ENCODE results near the gene JOSD1.

JOSD1 gene

DNA sequence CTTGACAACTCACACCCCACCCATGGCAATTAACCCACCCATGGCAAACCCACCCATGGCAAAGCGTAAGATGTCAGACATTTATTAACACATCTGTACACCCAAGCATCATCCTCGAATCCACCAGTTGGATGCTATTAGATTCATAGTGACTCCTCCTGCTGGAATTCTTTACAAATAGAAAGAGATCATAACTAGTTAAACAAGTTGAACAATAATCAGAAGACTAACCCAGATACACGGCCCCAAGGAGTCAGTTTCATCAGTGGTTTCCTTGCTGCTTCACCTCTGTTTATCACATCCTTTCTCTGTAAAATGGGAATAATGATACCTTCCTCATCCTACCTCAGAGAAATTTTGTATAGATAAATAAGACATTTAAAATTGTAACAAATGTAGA, 10.1 kb upstream of the JOSD1 start:
- DNase-seq, result no peak

GRCh38 chr22:38710351-38710750, 9.6 kb upstream of the JOSD1 start:
- DNase-seq, result no peak

DNA sequence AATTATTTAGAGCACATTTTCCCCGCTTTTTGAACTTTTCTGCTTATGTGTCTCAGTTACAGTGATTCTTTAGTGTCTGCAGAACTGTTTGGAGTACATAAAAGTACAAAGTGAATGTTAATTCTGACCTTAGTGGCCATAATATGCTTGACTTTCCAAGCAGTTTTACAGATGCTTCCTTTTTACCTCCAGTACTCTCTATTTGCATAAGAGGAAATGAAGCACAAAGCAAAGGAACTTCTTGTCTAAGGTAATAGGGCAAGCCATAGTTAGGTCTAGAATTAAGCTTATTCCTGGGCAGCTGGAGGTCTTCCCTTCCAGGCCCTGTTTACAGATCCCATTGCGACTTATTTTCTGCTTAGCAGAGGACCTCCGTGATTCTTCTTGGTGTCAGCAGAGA, 8.6 kb upstream of the JOSD1 start:
- no peak for DNase-seq

DNA sequence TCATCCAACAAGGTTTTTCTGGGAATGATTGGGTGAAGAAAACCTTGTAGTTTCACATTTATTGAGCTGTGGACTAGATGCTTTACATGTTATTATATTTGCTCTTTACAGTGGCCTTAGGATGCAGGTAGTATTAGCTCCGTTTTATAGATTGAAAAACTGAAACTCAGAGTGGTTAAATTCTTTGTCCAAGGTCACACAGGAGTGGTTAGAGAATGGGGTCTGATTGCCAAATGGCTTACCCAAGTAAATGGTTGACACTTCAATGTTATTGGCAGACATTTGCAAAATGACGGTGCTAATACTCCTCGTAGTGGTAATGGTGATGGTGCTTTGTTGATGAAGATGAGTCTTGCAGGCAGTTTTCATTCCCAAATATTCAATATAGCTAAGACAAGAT, 7.2 kb upstream of the JOSD1 start:
- DNase-seq, result no peak

- DNase-seq, result peak; percentile 46
Observed at GRCh38 chr22:38707346-38707745, 6.6 kb upstream of the JOSD1 start.

DNA sequence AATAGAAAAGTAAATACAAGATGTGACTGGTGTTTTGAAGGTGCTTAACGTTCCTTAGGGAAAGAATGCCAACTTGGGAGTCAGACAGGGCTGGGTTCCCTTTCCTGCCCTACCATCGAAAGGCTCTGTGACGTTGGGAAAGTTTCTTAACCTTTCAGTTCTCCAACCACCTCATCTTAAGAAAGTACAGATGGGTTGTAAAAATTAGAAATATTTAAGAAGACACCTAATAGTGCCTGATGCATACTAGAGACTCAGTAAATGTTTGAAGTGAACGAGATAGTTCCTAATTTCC, 6.1 kb upstream of the JOSD1 start:
- DNase-seq, result peak; percentile 48

DNA sequence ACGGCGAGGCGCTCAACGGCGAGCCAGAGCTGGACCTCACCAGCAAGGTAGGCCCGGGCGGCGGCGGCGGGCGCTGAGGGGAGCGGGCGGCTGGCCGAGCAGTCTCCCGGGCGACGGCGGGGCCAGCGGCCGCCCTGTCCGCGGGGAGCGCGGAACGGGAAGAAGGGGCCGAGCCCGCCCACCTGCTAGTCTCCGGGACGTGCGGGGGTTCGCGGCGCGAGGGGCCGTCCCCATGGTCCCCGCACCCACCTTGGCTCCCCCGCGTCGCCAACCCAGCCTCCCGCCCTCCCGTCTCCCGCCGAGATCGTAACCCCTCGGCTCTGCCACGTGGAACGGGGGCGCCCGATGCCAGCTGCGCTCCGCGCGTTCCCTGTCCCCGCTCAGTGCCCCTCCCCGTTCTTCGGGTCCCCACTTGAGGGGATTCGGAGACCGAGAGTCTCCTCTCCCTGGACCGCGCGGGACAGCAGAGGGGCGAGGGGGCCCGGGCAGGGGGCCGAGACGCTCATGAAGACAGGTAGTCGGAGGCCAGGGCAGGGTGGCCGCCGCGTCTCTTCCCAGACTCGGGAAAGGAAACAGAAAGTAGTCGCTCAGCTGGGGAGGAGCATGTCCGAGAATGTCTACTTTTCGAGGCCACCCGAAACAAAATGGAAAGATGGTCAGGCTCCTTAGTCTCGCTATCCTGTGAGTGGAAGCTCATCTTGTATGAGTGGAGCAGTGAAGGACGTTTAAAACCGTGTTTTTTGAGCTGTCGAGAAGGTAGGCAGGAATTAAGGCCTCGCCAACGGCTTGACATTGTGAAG, 5.6 kb upstream of the JOSD1 start:
- DNase-seq, result peak; percentile 71

DNA sequence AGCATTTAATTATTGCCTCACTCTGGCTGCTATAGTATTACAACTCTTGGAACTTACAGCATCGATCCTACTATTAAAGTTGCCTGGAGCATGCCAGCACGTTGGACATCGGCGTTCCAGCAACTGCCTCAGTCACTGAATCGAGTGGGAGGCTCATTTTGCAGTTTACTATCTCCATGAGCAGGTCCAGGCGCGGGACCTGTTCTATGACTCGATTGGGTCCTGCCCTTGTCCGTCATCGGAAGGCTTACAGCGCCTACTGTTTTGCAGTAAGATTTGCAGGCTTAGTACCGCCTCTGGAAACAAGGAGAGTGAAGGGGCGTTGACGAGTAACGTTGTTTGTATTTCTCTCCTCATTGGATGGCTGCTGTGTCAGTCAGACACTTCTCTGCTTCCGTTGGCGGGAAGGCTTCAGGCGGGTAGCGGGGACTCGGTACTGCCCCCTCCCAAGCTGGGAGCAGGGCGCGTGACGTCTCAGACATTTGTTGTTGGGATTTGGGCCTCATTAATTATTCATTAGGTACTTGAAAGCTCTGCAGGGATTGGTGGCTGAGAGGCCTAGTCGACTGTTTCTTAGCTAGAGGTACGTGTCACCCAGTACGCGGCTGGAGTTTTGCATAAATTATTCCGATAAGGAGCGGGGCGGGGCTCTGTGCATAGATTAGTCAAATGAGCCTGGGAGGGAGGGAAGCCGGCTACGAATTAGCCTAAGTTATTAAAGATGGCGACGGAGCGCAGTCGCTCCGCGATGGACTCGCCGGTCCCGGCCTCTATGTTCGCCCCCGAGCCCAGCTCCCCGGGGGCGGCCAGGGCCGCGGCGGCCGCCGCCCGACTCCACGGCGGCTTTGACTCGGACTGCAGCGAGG, 4.7 kb upstream of the JOSD1 start, which contains the start of gene GTPBP1:
Gene GTPBP1, plus strand, starts transcription at position 710 of the 866 bp plus-strand sequence. Its CDS starts 12 bp downstream, at position 722.
- peak; percentile 100 for DNase-seq

- peak; percentile 13 for DNase-seq
Observed at GRCh38 chr22:38704654-38705234, 4.0 kb upstream of the JOSD1 start.

GRCh38 chr22:38700270-38700788, 414 bp downstream of the JOSD1 start:
- peak; percentile 79 for DNase-seq

DNA sequence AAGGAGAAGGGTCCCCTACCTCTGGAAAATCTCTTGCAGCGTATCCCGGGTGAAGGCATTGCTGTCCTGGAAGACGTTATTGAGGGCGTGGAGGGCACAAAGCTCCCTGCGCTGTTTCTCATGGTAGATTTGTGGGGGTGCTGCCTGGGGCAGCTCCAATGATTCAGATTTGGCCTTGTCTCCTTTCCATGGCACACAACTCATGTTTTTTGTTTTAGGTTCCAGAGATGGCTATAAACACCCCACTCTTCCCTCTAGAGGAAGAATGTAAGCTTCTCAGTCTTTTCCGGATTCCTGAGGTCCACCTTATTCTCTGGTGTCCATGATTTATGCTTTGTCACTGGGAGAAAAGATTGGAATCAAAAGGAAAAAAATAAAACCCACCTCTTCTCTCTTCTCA, 959 bp downstream of the JOSD1 start:
- peak; percentile 6 for DNase-seq

GRCh38 chr22:38699143-38699542, 1.6 kb downstream of the JOSD1 start:
- no peak for DNase-seq

DNA sequence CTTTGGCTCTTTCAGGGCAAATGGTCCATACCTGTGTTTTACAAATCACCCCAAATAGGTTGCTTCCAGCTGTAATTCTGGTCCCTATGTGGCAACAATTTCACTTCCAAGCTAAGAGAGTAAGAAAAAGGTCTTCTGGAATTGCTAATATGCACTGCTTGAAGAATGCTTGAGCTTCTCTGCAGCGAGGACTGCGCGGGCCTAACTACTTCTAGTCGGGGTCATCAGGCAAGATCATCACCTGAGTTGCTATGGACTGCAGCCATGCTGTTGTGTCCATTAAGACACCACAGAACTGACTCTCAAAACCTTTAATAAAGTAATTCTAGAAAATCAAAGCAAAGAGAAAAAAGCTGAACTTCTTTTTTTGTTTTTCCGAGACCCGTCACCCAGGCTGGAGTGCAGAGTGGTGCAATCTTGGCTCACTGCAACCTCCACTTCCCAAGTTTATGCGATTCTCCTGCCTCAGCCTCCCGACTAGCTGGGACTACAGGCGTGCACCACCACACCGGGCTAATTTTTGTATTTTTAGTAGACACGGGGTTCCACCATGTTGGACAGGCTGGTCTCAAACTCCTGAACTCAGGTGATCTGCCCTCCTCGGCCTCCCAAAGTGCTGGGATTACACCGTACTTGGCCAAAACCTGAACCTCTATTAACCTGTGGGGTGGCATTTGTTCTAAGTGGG, 2.2 kb downstream of the JOSD1 start:
- DNase-seq, result no peak

DNA sequence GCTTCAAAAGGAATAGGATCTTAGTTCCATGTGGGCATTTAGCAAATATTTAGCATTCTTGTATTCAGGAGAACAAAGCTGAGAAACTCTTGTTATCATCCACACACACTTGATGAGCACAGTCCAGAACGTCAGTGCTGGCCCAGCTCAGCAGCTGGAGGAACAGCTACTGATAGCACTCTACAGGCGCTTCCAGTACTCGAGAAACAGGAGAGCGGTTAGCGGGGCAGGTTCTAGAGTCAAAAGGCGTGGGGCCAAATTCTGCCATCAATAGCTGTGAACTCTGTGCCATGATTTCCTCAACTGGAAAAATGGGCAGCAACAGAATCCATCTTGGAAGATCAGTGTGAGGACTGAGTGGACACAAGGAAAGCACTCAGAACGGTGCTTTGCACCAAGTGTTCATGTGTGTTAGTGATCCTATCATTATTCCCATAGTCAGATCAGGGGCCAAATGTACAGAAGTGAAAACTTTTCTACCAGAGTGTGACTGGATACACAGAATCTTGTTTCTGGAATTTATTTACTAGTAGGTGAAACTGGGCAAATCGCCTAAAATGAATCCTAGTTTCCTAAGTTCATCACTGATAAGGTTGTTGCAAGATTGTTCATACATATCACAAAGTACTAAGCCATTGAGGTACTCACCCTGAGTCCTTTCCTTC, 3.2 kb downstream of the JOSD1 start:
- DNase-seq, result no peak

DNA sequence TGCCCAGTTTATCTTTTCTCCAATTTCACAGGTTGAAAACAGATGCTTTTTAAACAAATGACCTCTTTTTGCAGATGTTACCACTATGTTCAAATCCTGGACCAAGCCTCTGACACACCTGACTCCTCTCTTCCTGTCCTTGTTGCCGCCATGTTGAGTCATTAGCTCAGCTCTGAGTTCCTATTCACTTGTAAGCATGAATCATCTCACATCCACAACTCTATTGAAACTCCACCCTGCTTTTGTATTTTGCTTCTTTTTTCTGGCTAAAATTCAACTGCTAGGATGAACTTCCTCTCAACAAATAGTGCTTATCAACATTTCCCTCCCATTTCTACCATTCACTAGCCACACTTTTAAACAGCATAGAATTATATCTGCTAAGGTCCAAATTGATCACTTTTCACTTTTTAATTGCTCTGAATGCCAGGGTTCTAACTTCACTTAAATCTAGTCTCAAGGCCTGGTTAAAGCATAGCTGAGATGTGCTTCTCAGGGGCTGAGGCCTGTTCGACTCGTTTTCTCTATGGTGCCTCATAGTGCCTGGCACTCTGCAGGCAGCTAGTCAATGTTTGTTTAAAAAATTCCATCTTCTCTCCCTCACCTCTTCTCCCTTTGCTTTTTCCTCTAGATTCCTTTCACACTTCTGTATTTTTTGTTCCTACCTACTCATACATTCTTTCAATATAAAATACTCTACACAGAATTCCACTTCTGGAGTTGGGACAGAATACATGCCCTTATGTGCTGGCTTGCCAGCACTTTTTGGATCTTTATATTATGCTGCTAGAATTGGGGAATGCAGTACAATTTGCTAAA, 3.9 kb downstream of the JOSD1 start:
- peak; percentile 76 for DNase-seq

DNA sequence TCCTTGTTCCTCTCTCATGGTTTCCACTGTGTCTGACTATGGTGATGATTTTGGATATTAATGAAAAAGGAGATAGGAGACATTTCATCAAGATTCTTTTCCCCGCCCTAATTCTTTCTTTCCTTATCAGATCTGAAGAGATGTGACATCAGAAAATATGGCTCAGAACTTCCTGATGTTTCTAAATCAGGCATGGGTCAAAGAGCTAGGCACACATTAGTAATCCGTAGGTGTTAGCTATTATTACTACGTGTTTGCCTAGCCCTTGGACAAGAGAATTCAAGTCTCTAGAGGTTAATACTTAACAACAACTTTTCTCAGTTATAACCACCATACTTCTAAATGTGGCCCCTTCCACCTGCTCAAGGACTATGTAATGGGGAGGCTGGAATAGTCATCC, 5.8 kb downstream of the JOSD1 start:
- peak; percentile 69 for DNase-seq

- DNase-seq, result no peak
Observed at GRCh38 chr22:38694049-38694448, 6.7 kb downstream of the JOSD1 start.

- no peak for DNase-seq
Observed at GRCh38 chr22:38689651-38690050, 11.1 kb downstream of the JOSD1 start.

DNA sequence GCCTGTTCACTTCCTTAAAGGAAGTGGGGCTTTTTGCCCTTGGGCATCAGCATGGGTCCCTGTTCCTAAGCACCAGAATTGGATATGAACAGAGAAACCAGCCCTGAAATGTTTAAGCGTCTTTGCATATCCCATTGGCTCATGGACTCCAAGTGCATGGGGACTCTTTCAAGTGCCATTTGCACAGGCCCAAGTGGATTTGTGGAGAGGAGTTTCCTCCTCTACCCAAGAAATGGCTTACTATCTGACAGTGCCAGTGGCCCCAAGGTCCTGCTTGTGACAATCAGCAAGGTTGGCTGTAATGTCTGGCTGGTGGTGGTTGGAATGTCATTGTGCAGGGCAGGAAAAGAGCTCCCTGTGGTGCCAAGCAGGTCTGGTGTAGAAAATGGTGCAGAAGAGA, 15.0 kb downstream of the JOSD1 start:
- no peak for DNase-seq

- DNase-seq, result no peak
Observed at GRCh38 chr22:38684895-38685294, 15.8 kb downstream of the JOSD1 start.

GRCh38 chr22:38681582-38682335, 19.0 kb downstream of the JOSD1 start, which contains the start of gene TOMM22:
TSS of gene TOMM22 (plus strand) at chr22:38681957. CDS start at chr22:38681979, 22 bp downstream.
- peak; percentile 88 for DNase-seq

Measured in inflammatory macrophage treated with lipopolysaccharide for 4 hours (primary cell).